NCI-H748 (cell line): ENCODE results near the gene STXBP3.

Source experiments
- DNase-seq: peaks from one replicate; lab custom pipeline; 2025; ENCODE audit not compliant: unreplicated experiment; lab: John Stamatoyannopoulos, UW

Gene STXBP3

DNA sequence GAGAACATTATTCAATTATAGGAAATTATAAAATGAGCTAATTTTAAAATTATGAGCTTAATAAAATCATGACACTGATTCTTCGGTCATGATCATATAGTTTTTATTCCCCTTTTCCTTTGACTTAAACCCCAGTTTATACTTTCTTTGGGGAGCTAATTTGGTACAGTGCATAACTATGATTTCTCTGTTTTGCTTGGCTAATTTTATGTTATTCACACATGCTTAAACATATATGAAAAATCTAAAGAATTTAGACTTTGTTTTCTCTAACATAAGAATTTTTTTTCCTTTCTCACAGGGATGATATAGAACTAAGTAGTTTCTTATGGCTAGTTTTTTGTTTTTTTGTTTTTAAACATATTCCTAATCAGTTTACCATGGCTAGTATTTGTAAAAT is 52.5 kb downstream of the STXBP3 start:
- DNase-seq, result no peak

DNA sequence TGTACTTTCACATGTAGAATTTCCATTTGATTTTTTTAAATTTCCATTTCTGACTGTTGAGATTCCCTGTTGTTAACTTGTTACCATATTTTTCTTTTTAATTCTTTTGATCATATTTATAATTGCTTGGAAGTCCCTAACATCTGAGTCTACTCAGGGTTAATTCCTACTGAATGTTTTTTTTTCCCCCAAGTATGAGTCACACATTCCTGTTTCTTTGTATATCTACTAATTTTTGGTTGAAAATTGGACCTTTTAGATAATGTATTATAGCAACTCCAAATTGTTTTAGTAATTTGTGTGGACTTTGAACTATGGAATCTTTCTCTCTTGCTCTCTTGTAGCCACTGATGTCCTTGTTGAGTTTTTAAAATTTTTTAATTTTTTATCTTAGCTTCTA is 54.6 kb downstream of the STXBP3 start:
- no peak for DNase-seq

DNA sequence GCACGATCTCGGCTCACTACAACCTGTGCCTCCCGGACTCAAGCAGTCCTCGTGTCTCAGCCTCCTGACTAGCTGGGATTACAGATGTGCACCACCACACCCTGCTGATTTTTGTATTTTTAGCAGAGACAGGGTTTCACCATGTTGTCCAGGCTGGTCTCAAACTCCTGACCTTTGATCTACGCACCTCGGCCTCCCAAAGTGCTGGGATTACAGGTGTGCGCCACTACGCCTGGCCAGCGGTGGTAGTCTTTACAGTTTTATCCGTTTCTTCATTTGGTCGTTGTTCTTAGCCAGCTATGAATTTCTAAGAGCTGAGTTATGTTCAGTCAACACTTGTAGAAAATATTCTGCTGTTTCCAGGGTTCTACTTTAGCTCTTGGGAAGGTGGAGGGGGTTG is 57.1 kb downstream of the STXBP3 start:
- no peak for DNase-seq

DNA sequence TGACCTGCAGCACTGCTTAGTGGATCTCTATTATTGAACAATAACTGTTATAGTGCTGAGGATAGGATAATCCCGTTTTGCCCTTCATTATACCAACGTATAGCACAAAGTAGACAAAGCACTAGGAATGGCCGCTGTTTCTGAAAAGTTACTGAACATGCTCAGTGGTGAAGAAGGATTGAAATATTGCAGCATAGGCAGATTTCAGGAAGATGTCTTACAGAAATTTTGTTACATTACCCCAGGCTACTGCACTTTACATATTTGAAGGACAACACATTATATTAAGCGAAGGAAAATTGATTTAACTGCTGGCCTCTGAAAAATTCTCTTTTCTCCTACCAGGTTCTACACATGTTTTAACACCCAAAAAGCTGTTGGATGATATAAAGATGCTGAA is 62.0 kb downstream of the STXBP3 start:
- DNase-seq, result no peak

DNA sequence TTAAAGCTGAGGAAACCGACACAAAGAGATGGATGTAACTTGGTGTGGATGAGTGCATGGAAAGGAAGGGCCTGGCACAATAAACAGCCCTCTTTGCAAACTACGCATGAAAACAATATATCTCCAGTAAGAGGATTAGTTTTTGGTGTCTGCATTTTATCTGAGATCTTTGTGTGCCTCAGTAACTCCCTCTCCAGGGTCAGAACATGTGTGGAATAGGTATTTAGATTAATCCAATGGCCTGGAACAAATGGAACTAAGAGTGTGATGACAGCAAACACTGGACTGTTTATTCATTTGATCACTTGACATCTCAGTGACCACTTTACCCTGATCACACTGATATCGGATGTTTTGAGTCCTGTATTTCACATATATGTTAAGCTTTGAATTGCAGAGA is 65.1 kb downstream of the STXBP3 start:
- DNase-seq, result no peak

DNA sequence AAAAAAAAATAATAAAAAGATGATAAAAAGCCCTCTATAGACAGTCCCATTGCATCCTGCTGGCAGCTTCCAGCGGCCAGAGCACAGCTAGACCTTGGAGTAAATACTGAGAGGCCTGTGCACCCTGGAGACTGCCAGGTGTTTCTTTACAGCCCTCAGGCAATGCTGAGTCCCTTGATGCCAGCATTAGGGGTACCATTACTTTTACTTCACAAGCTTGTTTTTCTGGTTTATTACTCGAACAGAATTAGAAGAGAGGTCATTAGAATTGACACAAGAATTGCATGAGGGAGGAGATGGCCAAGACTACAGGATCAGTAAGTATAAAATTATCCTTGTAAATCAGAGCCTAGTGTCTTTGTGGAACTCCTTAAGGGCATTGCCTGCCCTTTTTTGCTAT is 66.9 kb downstream of the STXBP3 start:
- DNase-seq, result no peak

DNA sequence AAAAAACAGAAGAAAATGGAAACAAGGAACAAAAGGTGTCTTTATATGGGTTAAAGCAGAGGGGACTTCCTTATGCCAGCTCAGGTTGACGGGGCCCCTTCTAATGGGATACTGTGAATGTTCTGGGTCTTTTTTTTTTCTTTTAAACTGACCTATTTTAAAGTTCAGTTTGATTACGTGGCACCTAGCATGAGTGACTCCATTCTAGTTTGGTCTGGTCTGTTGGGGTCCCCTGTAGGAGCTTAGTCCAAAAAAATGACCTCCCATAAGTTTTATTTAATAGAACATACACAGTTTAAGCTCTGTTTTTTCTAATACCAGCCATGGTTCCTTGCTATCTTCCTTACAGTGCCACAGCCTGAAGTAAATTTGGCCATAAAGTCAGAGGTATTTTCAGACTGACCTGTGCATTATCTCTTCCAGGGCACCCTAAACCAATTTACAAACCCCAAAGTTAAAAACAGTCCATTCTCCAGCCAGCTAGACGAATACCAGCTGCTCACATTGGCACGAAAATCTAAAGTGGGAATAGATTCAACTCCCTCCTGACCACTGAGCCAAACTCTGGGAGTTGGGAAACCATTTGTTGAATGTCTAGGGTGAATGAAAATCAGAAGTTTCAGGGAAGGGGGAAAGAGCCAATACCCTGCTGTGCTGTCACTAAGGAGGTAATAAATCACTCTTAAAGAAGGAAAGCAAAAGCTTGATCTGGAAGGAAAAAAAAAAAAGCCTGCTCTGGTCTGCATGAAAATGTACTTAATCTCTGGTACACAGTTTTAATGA is 68.1 kb downstream of the STXBP3 start:
- DNase-seq, result no peak

DNA sequence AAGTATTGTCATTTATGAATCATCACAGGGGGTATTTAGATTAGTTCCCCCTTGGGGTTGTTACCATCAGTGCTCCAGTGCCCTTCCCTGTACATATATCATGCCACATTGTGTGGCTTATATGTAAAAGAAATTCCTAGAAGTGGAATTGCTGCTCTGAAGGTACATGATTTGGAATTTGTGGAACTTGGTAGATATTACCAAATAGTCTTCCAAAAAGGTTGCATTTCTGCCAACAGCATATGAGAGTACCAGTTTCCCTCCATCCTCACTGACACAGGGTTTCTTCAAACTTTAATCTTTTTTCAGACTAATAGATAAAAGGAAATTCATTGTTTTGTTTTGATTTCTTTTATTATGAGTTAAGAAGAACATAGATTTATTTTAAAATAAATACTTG is 69.1 kb downstream of the STXBP3 start:
- DNase-seq, result no peak

DNA sequence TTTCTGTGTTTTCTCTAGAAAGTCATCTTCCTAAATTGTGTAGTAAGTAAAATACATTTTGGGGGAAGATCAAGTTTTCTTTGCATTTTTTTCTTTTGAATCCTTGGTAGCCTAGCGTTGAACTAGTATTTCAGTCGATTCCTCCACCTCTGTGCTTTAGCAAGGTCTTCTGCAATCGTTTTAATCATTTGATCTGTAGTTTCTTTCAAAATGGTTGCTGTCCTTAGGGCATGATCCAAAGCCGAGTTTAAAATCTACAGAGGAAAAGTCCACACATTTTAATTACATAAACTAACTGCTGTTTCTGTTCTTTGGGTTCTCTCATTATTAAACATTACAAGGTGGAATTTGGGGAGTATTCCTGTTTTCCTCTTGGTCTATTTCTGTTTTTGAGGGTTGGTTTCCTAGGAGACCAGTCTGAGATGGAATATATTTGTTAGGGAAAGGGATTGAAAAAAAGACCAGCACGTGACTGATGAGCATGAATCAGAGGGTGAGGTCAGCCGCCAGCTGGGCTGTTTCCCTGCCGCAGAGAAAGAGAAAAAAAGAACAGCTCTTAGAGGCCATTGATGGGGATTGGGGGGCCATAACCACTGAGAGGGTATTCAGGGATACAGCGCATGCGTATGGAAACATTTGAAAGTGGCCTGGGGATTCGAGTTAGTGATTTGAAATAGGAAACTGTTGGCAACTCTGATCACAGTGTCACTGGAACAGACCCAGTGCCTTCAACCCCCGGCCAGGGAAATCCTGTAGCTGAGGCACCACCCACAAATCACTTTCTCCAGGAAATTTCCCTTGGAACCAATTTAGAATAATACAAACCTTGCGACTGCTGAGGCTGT is 69.8 kb downstream of the STXBP3 start:
- peak; percentile 86 for DNase-seq

DNA sequence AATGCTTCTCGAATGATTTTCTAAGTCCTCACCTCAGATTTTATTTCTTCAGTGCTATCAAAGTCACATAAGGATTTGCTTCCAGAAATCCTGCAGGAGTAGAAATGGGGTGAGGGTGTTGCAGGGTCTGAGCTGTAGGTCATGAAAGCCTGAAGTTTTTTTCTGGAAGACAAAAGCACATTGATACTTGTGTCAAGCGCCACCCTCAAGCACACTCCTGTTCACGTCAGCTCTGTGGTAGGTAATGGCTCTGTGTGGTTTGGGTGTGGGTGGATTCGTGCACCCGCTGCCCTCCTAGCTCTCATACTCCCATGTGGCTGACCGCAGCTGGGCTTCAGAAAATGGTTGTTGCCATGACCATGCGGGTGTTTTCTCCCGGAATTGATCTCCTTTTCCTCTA is 70.5 kb downstream of the STXBP3 start:
- no peak for DNase-seq

DNA sequence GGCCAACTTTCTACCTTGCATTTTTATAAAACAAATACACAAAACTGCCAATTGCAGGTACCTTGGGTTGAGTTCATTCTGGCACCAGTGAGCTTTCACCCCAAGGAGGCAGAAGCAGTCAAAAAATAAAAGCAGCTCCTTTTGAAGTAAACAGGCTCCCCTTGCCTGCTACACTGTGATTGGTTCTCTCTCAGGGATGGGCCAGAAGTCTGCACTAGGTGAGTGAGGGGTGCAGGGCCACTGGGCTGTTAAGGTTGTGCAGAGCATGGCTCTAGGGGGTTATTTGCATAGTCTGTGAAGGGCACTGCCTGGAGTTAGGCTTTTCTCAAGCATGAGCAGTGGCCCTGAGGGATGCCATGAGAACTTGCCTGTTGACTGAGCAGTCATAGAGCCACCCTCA is 71.3 kb downstream of the STXBP3 start:
- no peak for DNase-seq

DNA sequence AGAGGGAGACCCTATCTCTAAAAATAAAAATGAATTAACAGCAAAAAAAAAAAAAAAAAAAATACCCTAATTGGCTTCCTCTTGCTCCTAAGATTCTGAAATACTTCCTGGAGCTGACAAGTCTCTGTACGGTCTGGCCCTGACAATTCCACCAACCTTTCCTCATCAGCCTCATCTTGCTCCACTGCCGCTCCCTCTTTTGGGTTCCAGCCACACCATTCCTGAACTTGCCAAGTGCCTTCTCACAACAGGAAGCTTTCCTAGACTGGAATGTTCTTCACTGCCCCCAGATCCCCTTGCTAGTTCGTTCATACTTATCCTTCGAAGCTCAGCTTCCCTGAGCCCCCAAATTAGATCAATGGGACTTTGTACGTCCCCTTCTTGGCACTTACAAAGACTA is 73.4 kb downstream of the STXBP3 start:
- DNase-seq, result no peak

DNA sequence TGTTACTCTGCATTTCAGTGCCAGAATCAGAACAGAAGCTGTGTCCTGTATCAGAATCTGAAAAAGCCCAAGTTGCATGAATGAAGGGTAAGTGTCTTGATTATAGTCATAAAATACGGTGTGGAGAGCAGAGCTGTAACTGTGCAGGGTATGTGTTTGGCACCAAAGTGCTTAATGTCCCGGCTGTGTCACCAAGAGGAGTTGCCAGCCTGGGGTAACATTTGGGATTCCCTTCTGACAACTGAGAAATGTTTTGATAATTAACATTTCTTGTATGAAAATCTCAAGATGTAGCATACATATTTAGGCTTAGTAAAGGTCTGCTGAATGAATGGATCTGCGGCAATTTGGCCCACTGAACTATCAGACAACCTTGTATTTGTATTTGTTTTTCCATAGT is 77.2 kb downstream of the STXBP3 start:
- DNase-seq, result no peak

DNA sequence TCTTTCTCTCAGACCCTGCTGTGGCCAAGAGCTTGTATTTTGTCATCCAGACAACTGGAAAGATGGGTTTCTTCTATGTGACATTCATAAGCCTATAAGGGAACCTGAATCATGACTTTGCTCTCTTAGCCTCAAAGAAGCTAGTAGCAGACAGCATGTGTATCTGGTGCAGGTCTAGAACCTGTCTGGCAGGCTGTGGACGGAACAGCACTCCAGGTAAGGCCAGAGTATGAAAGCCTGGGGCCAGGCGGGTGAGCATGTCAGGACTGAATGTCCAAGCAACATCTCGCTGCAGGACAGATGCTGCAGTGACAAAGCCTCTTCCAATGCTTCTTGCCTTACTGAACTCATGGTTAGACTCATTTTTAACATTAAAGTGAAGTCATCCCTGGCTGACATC is 77.6 kb downstream of the STXBP3 start:
- no peak for DNase-seq

DNA sequence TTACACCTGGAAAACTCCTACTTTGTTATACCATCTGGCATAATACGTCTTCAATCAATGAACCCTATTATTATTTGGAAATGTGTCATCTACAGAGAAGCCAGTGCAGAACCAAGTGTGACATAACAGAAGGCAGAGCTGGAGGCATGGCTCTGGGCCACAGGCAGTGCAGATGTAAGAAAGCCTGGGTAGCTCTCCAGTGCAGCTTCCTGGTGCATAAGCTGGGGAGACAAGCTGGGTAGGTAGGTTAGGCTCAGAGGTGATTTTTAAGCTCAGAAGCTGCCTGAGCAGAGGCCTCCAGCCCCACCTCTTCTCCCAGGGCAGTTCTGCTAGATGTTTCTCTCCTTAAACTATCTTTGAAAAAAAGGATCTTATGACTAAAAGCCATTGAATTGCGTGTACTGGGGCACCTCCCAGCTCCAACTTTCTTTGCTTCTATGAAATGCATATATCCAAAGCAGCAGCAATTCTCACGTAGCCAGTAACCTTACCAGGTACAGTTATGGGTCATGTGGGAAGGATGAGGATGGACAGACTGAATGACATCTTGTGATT is 79.7 kb downstream of the STXBP3 start:
- no peak for DNase-seq

DNA sequence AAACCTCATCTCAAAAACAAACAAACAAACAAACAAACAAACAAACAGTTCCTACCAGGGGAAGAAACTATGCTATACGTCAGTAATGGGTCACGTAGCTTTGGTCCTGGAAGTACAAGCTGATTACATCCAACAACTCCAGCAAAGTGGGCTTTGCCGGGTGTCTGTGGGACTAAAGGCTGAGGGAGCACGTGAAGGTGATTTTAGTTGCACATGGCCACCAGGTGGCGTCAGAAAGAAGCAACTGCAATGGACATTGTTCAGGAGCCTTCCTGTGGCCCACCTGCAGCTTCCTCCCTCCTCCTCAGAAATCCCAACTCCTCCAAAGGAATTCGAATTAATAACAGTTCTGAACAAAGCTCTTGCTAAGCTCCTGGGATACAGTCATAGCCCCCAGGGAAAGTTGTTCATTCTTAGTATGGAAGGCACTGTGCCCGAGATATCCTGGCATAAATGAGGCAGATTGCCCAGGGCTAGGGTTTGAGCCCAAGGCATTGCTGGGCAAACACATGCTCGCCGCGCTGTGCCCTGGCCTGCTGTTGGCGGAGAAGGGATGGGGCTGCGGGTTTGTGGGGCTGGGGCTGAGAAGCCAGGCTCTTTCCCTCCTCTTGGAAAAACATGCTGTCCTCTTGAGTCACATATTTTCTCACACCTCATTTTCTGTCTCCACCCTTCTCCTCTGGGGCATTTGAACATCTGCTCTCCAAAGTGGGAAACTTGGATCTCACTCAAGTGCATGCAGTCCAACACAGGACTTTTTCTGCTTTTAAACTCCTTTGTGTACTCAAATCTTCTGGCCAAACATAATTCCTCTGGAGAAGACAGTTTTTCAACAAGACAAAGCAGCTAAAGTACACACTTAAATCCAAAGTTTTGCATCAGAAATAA is 81.8 kb downstream of the STXBP3 start:
- DNase-seq, result peak; percentile 76

DNA sequence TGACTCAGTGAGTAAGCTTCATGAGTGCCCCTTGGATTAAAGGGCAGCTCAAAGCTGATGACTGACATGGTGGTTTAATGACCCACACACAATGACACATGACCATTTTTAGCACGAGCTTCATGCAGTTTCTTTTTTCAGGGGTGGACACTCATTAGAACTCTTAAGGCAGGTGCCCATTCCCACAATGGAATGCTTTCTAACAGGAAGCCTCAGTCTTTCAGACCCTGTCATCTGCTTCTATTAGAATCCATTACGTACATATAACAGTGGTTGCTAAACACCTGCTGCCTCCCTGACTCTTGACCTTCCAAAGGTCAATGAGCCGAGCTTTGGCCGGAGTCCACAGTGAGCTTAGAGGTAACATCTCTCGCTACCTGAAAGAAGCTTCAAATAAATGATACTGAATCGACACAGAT is 83.0 kb downstream of the STXBP3 start:
- peak; percentile 37 for DNase-seq

DNA sequence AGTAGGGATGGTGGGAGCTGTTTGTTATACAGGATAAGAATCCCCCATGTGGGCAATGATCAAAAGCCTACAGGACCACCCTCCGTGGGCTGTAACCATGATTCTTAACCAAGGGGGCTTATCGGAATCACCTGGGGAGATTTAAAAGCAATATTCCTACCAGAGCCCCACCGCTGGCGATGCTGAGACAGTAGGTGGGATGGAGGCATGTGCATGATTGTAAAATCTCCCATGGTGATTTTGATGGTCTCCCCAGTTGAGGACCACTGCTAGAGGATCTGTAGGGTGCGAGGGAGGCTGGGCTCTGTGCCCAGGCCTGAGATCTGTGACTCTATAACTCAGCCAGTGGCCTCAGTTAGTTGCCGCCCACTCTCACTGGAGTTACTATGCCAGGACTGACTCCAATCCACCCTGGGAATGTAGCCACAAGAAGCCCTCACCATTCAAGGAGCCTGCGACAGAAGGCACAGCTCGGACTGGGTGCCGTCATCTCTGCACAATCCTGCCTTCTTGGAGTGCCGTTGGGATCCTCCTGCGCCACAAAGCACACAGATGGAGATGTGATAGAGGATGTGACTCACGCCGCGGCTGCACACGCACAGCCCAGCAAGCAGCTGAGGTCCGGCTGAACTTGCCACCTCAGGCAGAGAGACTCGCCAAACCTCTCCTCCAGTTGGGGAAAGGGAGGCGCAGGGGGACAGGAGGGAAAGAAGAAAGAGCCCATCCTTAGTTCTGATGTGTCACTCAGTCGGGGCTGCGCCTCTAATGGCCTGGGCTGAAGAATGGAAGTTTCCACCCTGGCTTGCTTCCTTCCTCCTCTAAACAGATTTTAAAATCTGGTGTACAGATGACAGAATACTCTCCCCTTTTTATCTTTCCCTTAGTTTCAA is 83.9 kb downstream of the STXBP3 start:
- no peak for DNase-seq

DNA sequence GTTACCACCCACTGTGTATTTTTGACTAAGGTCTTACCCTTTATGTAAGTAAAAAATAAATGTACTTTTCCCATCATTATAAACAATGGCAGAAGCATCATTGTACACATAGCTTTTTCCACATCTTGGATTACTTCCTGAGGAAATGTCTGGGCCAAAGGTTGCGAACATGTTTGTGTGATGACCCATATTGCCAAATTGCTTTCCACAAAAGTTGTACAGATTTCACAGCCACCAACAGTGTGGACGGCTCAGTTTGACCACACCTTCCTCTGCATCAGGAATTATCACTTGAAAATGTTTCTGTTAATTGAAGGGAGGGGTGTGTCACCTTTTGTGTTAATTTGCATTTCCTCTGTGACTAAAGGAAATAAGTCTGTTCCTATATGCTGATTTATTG is 84.8 kb downstream of the STXBP3 start:
- DNase-seq, result no peak

DNA sequence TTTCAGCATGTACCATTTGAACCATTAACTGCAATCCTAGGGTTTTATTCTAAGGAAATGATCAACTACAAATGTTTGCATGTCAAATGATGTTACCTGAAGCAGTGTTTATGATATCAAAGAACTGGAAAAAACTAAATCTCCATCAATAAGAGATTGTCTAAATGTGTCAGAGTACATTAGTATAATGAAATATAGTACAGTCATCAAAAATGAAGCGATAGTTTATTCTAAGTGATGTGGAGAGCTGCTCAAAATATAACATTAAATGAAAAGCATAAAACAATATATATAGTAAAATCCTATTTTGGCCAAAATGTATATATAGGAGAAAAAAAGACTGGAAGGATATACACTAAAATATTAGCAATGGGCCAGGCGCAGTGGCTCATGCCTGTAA is 86.5 kb downstream of the STXBP3 start:
- DNase-seq, result no peak
